K562 (cell line): ENCODE data around the gene DGAT2. TPM values are rescaled to one million over a fixed set of nuclear protein-coding genes. Genes with fewer than 3 reads are reported as not detected.

Experiments
- ATAC-seq: fragments of 200-7000 bp; cut with Tn5 transposase; 3 replicates; pipeline ENCODE4 v1.9.1; 2020; ENCODE audit warnings: moderate library complexity
- BruUV-seq: library from RNA; stranded (reverse); fragments of 400-500 nt; replicated peaks from 2 replicates; lab custom pipeline; 2021; lab: Mats Ljungman, UMichigan
- CTCF ChIA-PET: fragments of 300-600 bp; formaldehyde crosslinking; extraction: SDS; loops from one replicate; lab custom pipeline; 2021; ENCODE audit warnings: low intra/inter-chr PET ratio; lab: Yijun Ruan, JAX
- POLR2A ChIA-PET: fragments of 300-600, 350-650 bp; sonication (Branson Sonifier 250); formaldehyde crosslinking; extraction: SDS; loops from one replicate; lab custom pipeline; 2021; ENCODE audit warnings: antibody characterized with exemption, inconsistent platforms; lab: Yijun Ruan, JAX
- DNase-seq, 4 experiments: peaks; one replicate each; pipeline versions ENCODE4 v3.0.0 to v3.0.0-alpha.2; 2011 to 2018; ENCODE audit warnings: low spot score in 3 of 4, mixed read lengths in 3 of 4; ENCODE audit errors: extremely low read depth in 1 of 4
- FAIRE-seq: peaks from 2 replicates; lab custom pipeline; 2011; peaks lifted over from hg19 to GRCh38; lab: Jason Lieb, UNC
- H2AFZ ChIP-seq: 2 replicates; pipeline ENCODE4 v1.6.0; 2011; ENCODE audit warnings: low read depth, low read length, control low read depth, inconsistent platforms
- H3K27ac ChIP-seq: fragments of 200-600 bp; 3 replicates; pipeline ENCODE4 v1.8.0; 2011; ENCODE audit warnings: low read depth, mild to moderate bottlenecking, control low read depth, inconsistent platforms, low read length, moderate library complexity, mixed read lengths; ENCODE audit errors: extremely low read depth
- H3K27me3 ChIP-seq, 2 experiments: fragments of 300-600 bp in 1 of 2; 2 replicates in 1 of 2; 3 replicates in 1 of 2; pipeline versions ENCODE4 v1.6.0 to v1.8.0; 2011; ENCODE audit warnings: inconsistent platforms in 2 of 2, low read length in 2 of 2, mild to moderate bottlenecking in 1 of 2, mixed read lengths in 1 of 2, moderate library complexity in 1 of 2; ENCODE audit not compliant: control insufficient read depth in 2 of 2, insufficient read depth in 2 of 2
- H3K36me3 ChIP-seq: fragments of 300-600 bp; 3 replicates; pipeline ENCODE4 v1.8.0; 2011; ENCODE audit warnings: mild to moderate bottlenecking, low read length, inconsistent platforms; ENCODE audit not compliant: control insufficient read depth, insufficient read depth
- H3K4me1 ChIP-seq, 2 experiments: fragments of 200-600 bp in 1 of 2; replicated peaks in 1 of 2; 2 replicates in 1 of 2; 3 replicates in 1 of 2; pipeline versions ENCODE4 v1.5.1 to v1.8.0; 2011; ENCODE audit warnings: inconsistent platforms in 2 of 2, low read length in 2 of 2, mild to moderate bottlenecking in 1 of 2, mixed read lengths in 1 of 2, moderate library complexity in 1 of 2; ENCODE audit not compliant: control insufficient read depth in 2 of 2, insufficient read depth in 2 of 2
- H3K4me2 ChIP-seq: 2 replicates; pipeline ENCODE4 v1.6.1; 2011; ENCODE audit warnings: low read length, control low read depth, inconsistent platforms, mixed read lengths; ENCODE audit not compliant: insufficient read depth
- H3K4me3 ChIP-seq: fragments of 200-600 bp; sonication (generic), shearing (Covaris generic); 2 replicates; pipeline ENCODE4 v1.5.1; 2016; ENCODE audit warnings: control low read depth, inconsistent platforms
- H3K79me2 ChIP-seq: fragments of 200-600 bp; 3 replicates; pipeline ENCODE4 v1.8.0; 2011; ENCODE audit warnings: low read length, inconsistent platforms; ENCODE audit not compliant: control insufficient read depth, insufficient read depth
- H3K9ac ChIP-seq, 2 experiments: 2 replicates each; pipeline versions ENCODE4 v1.6.0 to v1.6.1; 2011; ENCODE audit warnings: low read depth in 2 of 2, low read length in 2 of 2, control low read depth in 1 of 2, inconsistent platforms in 1 of 2, mild to moderate bottlenecking in 1 of 2, mixed read lengths in 1 of 2; ENCODE audit not compliant: insufficient read depth in 1 of 2
- H3K9me1 ChIP-seq: one replicate; pipeline ENCODE4 v1.6.0; 2011; ENCODE audit warnings: inconsistent platforms, mild to moderate bottlenecking, low read length, moderate library complexity; ENCODE audit not compliant: control insufficient read depth, insufficient read depth
- H3K9me3 ChIP-seq: replicated peaks from 2 replicates; pipeline ENCODE4 v1.5.1; 2011; ENCODE audit warnings: low read depth, low read length, inconsistent platforms; ENCODE audit not compliant: control insufficient read depth, insufficient read depth
- H4K20me1 ChIP-seq: replicated peaks from 2 replicates; pipeline ENCODE4 v1.6.1; 2011; ENCODE audit warnings: low read length, inconsistent platforms, mixed read lengths; ENCODE audit not compliant: control insufficient read depth, insufficient read depth
- BRD9 ChIP-seq: fragments of 450-650 bp; IDR thresholded peaks from 2 replicates; pipeline ENCODE4 v1.6.1; 2018; ENCODE audit warnings: low read depth; ENCODE audit not compliant: partially characterized antibody
- EHMT2 ChIP-seq: fragments of 450-650 bp; IDR thresholded peaks from 2 replicates; pipeline ENCODE4 v1.6.1; 2018; ENCODE audit warnings: antibody characterized with exemption
- HBP1 ChIP-seq: fragments of 450-650 bp; formaldehyde crosslinking; IDR thresholded peaks from 2 replicates; pipeline ENCODE4 v1.4.0; 2022; ENCODE audit warnings: missing genetic modification characterization
- HDAC2 ChIP-seq: fragments of 450-650 bp; IDR thresholded peaks from 2 replicates; pipeline ENCODE4 v1.6.1; 2016; ENCODE audit warnings: mild to moderate bottlenecking
- HLTF ChIP-seq: fragments of 450-650 bp; IDR thresholded peaks from 2 replicates; pipeline ENCODE4 v1.6.1; 2016
- LEF1 ChIP-seq: fragments of 450-650 bp; IDR thresholded peaks from 2 replicates; pipeline ENCODE4 v1.6.1; 2016; ENCODE audit warnings: mild to moderate bottlenecking
- MAFF ChIP-seq: IDR thresholded peaks from 2 replicates; pipeline ENCODE4 v1.6.1; 2012; ENCODE audit warnings: low read length, improper control_type of control experiment
- NR3C1 ChIP-seq: sonication (generic); formaldehyde crosslinking; IDR thresholded peaks from 2 replicates; pipeline ENCODE4 v1.8.1; 2022; ENCODE audit warnings: missing genetic modification reagents
- POLR3A ChIP-seq: IDR thresholded peaks from 2 replicates; pipeline ENCODE4 v1.6.1; 2011; ENCODE audit warnings: borderline replicate concordance, mild to moderate bottlenecking, moderate library complexity; ENCODE audit not compliant: insufficient read length, insufficient read depth; ENCODE audit errors: extremely low read depth
- PTRF ChIP-seq: fragments of 450-650 bp; IDR thresholded peaks from 2 replicates; pipeline ENCODE4 v1.6.1; 2016; ENCODE audit warnings: mild to moderate bottlenecking, missing genetic modification characterization, missing compliant biosample characterization
- RBFOX2 ChIP-seq: fragments of 200-400 bp; formaldehyde crosslinking; IDR thresholded peaks from 2 replicates; pipeline ENCODE4 v1.6.1; 2017; ENCODE audit warnings: low read depth, mild to moderate bottlenecking, low read length, moderate library complexity
- TOE1 ChIP-seq, 2 experiments: fragments of 450-650 bp in 1 of 2; sonication (generic) in 1 of 2; formaldehyde crosslinking in 1 of 2; IDR thresholded peaks; 2 replicates each; pipeline versions ENCODE4 v1.7.1 to v1.8.0; 2016 to 2022; ENCODE audit warnings: borderline replicate concordance in 2 of 2, mild to moderate bottlenecking in 2 of 2, antibody characterized with exemption in 1 of 2, inconsistent platforms in 1 of 2, low read depth in 1 of 2, missing genetic modification reagents in 1 of 2, moderate library complexity in 1 of 2
- WHSC1 ChIP-seq: IDR thresholded peaks from one replicate; pipeline ENCODE4 v1.6.1; 2012; ENCODE audit warnings: low read length, control low read depth, inconsistent platforms
- XRCC3 ChIP-seq: fragments of 450-650 bp; IDR thresholded peaks from 2 replicates; pipeline ENCODE4 v1.6.1; 2017; ENCODE audit warnings: mild to moderate bottlenecking, moderate library complexity
- ZNF282 ChIP-seq: sonication (generic); formaldehyde crosslinking; IDR thresholded peaks from 2 replicates; pipeline ENCODE4 v1.8.1; 2023; ENCODE audit warnings: missing genetic modification reagents
- WGBS: fragments of 100-300 bp; shearing (Covaris generic); methylation state at CpG from one replicate; pipeline ENCODE4 v1.1.6; 2016; ENCODE audit warnings: low coverage, mixed read lengths; ENCODE audit not compliant: insufficient coverage; ENCODE audit errors: missing lambda C conversion rate; 5-methylcytosine and 5-hydroxymethylcytosine counted together
- in situ Hi-C: fragments of 300-500 bp; cut with MboI; formaldehyde crosslinking; loops from 4 replicates; pipeline ENCODE4 v1.15.0; 2018; ENCODE audit warnings: inconsistent platforms, mixed read lengths
- intact Hi-C: fragments of 100-400 bp; cut with micrococcal nuclease; formaldehyde crosslinking; loops from 2 replicates; pipeline ENCODE4 v1.14.2; 2022
- polyA plus RNA-seq, 8 experiments: library from polyadenylated mRNA; depleted of rRNA in 4 of 8; stranded (reverse) in 5 of 8; unstranded in 3 of 8; fragments of >200 nt; fragmentation: Nextera tagmentation in 2 of 8; fragmentation: Illumina TruSeq in 1 of 8; extraction: Ambion mirVana in 2 of 8; extraction: Trizol in 1 of 8; gene quantifications; 2 replicates each; pipeline versions ENCODE4 v1.2.1 to v1.2.3, GENCODE V29; 2011 to 2014; ENCODE audit warnings: inconsistent platforms in 1 of 8, missing spikeins in 1 of 8
- total RNA-seq, 7 experiments: library from RNA; depleted of rRNA in 6 of 7; stranded (reverse); fragments of >200 nt in 6 of 7; fragmentation: Illumina TruSeq in 2 of 7; extraction: Trizol in 2 of 7; gene quantifications; 2 replicates each; pipeline versions ENCODE4 v1.2.1 to v1.2.3, GENCODE V29; 2011 to 2021; ENCODE audit warnings: low replicate concordance in 1 of 7
- TF ChIP-seq, protein P1 (sequence below): IDR thresholded peaks from 3 replicates; pipeline ENCODE4 v1.6.1; 2011; ENCODE audit warnings: borderline replicate concordance, mild to moderate bottlenecking, moderate library complexity; ENCODE audit not compliant: insufficient read length; ENCODE audit errors: extremely low read depth
- TF ChIP-seq, protein P2 (sequence below): IDR thresholded peaks from 2 replicates; pipeline ENCODE4 v1.6.1; 2012; ENCODE audit warnings: low read depth, low read length, improper control_type of control experiment, borderline replicate concordance

The DGAT2 gene
- total and polyA plus RNA-seq, 9 of the 15 experiments (the other 6 are each of a cell fraction or from before 2014, with no cell fraction given): 0.68 to 2.8 (median 1.8) TPM

GRCh38 chr11:75767793-75768111 lies 826 bp upstream of the DGAT2 start:
- H4K20me1 ChIP-seq: no peaks in the 10 kb centered on the region
- H2AFZ ChIP-seq: peak overlapping the region; percentile 98
- DNase-seq (no peak), FAIRE-seq (no peak), ATAC-seq (no peak)
- CTCF ChIA-PET: interaction anchor here (0.6 to 2.4 kb wide), 3 partner anchors 45 to 62 kb away, joined by 6 to 10 read pairs (median 7); no protein-coding TSS in a partner anchor
- H3K79me2 ChIP-seq: no peaks in the 10 kb centered on the region
- no TSS peak for BruUV-seq
- in situ Hi-C loops (no loop called here), intact Hi-C loops (loop anchor here (1.0 kb wide), 2 partner anchors 44 to 220 kb away; no protein-coding TSS in a partner anchor)
- H3K9me3 ChIP-seq: no peaks in the 10 kb centered on the region
- 17% methylated on average over 1 of the region's 1 CpG for WGBS
- peaks cover 20 to 30% of the 10 kb centered on the region in 2 experiments for H3K4me1 ChIP-seq
- peaks cover 7 to 10% of the 10 kb centered on the region in 2 experiments; a peak in 4 of 5 replicates for H3K27me3 ChIP-seq
- H3K4me3 ChIP-seq: peak overlapping the region; percentile 45; the same call in 1 of the 2 replicates
- H3K9ac ChIP-seq: 0 out of 4 replicates have a peak overlapping the region, but pooled peaks of 1 of the 2 experiments have one; percentile 63
- POLR2A ChIA-PET: no interaction called here
- H3K9me1 ChIP-seq: no peaks in the 10 kb centered on the region
- H3K4me2 ChIP-seq: peak overlapping the region; percentile 74
- peak overlapping the region; percentile 93 for H3K27ac ChIP-seq
- H3K36me3 ChIP-seq: no peaks in the 10 kb centered on the region
- TF ChIP-seq LEF1 (no peak), HDAC2 (peak; percentile 91), BRD9 (no peak), HBP1 (no peak), POLR3A (no peak), TOE1 (IDR thresholded peaks at IDR 0.05; ENCODE audit: borderline replicate concordance) (no peak), TOE1 (CRISPR knock-in tag; IDR thresholded peaks at IDR 0.05; ENCODE audit: borderline replicate concordance, low read depth) (no peak), XRCC3 (no peak), RBFOX2 (no peak), EHMT2 (no peak), ZNF282 (no peak), WHSC1 (no peak), PTRF (tag) (no peak), NR3C1 (CRISPR knock-in tag) (no peak), HLTF (no peak), MAFF (no peak)
- TF ChIP-seq, protein P1, sequence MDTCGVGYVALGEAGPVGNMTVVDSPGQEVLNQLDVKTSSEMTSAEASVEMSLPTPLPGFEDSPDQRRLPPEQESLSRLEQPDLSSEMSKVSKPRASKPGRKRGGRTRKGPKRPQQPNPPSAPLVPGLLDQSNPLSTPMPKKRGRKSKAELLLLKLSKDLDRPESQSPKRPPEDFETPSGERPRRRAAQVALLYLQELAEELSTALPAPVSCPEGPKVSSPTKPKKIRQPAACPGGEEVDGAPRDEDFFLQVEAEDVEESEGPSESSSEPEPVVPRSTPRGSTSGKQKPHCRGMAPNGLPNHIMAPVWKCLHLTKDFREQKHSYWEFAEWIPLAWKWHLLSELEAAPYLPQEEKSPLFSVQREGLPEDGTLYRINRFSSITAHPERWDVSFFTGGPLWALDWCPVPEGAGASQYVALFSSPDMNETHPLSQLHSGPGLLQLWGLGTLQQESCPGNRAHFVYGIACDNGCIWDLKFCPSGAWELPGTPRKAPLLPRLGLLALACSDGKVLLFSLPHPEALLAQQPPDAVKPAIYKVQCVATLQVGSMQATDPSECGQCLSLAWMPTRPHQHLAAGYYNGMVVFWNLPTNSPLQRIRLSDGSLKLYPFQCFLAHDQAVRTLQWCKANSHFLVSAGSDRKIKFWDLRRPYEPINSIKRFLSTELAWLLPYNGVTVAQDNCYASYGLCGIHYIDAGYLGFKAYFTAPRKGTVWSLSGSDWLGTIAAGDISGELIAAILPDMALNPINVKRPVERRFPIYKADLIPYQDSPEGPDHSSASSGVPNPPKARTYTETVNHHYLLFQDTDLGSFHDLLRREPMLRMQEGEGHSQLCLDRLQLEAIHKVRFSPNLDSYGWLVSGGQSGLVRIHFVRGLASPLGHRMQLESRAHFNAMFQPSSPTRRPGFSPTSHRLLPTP: no peak
- TF ChIP-seq, protein P2, sequence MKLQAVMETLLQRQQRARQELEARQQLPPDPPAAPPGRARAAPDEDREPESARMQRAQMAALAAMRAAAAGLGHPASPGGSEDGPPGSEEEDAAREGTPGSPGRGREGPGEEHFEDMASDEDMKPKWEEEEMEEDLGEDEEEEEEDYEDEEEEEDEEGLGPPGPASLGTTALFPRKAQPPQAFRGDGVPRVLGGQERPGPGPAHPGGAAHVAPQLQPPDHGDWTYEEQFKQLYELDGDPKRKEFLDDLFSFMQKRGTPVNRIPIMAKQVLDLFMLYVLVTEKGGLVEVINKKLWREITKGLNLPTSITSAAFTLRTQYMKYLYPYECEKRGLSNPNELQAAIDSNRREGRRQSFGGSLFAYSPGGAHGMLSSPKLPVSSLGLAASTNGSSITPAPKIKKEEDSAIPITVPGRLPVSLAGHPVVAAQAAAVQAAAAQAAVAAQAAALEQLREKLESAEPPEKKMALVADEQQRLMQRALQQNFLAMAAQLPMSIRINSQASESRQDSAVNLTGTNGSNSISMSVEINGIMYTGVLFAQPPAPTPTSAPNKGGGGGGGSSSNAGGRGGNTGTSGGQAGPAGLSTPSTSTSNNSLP: no peak
